D721Med (cell line): Measurements from ENCODE around the gene POPDC2.

Source experiments
- DNase-seq: peaks from one replicate; pipeline ENCODE4 v3.0.0; 2011; ENCODE audit warnings: low spot score; ENCODE audit not compliant: insufficient read length
- FAIRE-seq: peaks from 2 replicates; lab custom pipeline; 2011; peaks lifted over from hg19 to GRCh38; lab: Jason Lieb, UNC
- CTCF ChIP-seq: IDR thresholded peaks from 2 replicates; pipeline ENCODE4 v1.5.1; 2012; ENCODE audit warnings: mild to moderate bottlenecking, control low read depth; ENCODE audit not compliant: insufficient read depth; ENCODE audit errors: missing control alignments

POPDC2 gene

GRCh38 chr3:119637679-119638477, 22.5 kb downstream of the POPDC2 start:
- TF ChIP-seq CTCF, result no peak
- FAIRE-seq (no peak), DNase-seq (no peak)

GRCh38 chr3:119636891-119637611, 23.3 kb downstream of the POPDC2 start:
- FAIRE-seq (no peak), DNase-seq (no peak)
- no peak for TF ChIP-seq CTCF

- no peak for DNase-seq
- no peak for FAIRE-seq
- TF ChIP-seq CTCF, result no peak
Measured at GRCh38 chr3:119636249-119636648, 24.1 kb downstream of the POPDC2 start.

- no peak for TF ChIP-seq CTCF
- FAIRE-seq, result no peak
- DNase-seq, result no peak
Measured at GRCh38 chr3:119635719-119636118, 24.7 kb downstream of the POPDC2 start.

- no peak for TF ChIP-seq CTCF
- no peak for DNase-seq
- no peak for FAIRE-seq
Measured at GRCh38 chr3:119632829-119633228, 27.6 kb downstream of the POPDC2 start.

- DNase-seq, result no peak
- TF ChIP-seq CTCF, result no peak
- FAIRE-seq, result no peak
Measured at GRCh38 chr3:119632216-119632615, 28.2 kb downstream of the POPDC2 start.

GRCh38 chr3:119631516-119631915, 28.9 kb downstream of the POPDC2 start:
- TF ChIP-seq CTCF, result no peak
- DNase-seq, result no peak
- FAIRE-seq, result no peak
